ENCODE measurements around the gene CCDC34. TPM values are rescaled to one million over a fixed set of nuclear protein-coding genes. Genes with fewer than 3 reads are reported as not detected.

The CCDC34 gene
- total RNA-seq, 1 donor from 2014 or later, result 3.5 TPM

GRCh38 chr11:27409049-27409448 lies 46.0 kb upstream of the CCDC34 start:
- H3K27me3 Mint-ChIP-seq (ENCODE audit: unreplicated experiment), result no peaks in the 10 kb centered on the region
- TF ChIP-seq CTCF (IDR thresholded peaks at IDR 0.05; ENCODE audit: partially characterized antibody, unreplicated experiment), result no peak
- DNase-seq, result no peak
- H3K4me1 Mint-ChIP-seq (ENCODE audit: low read depth, unreplicated experiment), result peaks cover 20% of the 10 kb centered on the region
- no peak overlapping the region for H3K4me3 Mint-ChIP-seq (ENCODE audit: unreplicated experiment)
- no peaks in the 10 kb centered on the region for H3K9me3 Mint-ChIP-seq (ENCODE audit: unreplicated experiment)
- H3K36me3 Mint-ChIP-seq (ENCODE audit: unreplicated experiment), result no peaks in the 10 kb centered on the region
- no peak overlapping the region for H3K27ac Mint-ChIP-seq (ENCODE audit: unreplicated experiment)

- H3K9me3 Mint-ChIP-seq (ENCODE audit: unreplicated experiment), result no peaks in the 10 kb centered on the region
- no peaks in the 10 kb centered on the region for H3K36me3 Mint-ChIP-seq (ENCODE audit: unreplicated experiment)
- no peak overlapping the region for H3K4me3 Mint-ChIP-seq (ENCODE audit: unreplicated experiment)
- H3K4me1 Mint-ChIP-seq (ENCODE audit: low read depth, unreplicated experiment), result peaks cover 13% of the 10 kb centered on the region
- H3K27ac Mint-ChIP-seq (ENCODE audit: unreplicated experiment), result no peak overlapping the region
- no peak for DNase-seq
- no peaks in the 10 kb centered on the region for H3K27me3 Mint-ChIP-seq (ENCODE audit: unreplicated experiment)
- TF ChIP-seq CTCF (IDR thresholded peaks at IDR 0.05; ENCODE audit: partially characterized antibody, unreplicated experiment), result no peak
Observed at GRCh38 chr11:27408246-27408800, 45.3 kb upstream of the CCDC34 start.

- H3K36me3 Mint-ChIP-seq (ENCODE audit: unreplicated experiment), result no peaks in the 10 kb centered on the region
- H3K4me3 Mint-ChIP-seq (ENCODE audit: unreplicated experiment), result no peak overlapping the region
- DNase-seq, result no peak
- H3K27ac Mint-ChIP-seq (ENCODE audit: unreplicated experiment), result no peak overlapping the region
- H3K4me1 Mint-ChIP-seq (ENCODE audit: low read depth, unreplicated experiment), result peaks cover 11% of the 10 kb centered on the region
- no peaks in the 10 kb centered on the region for H3K9me3 Mint-ChIP-seq (ENCODE audit: unreplicated experiment)
- TF ChIP-seq CTCF (IDR thresholded peaks at IDR 0.05; ENCODE audit: partially characterized antibody, unreplicated experiment), result no peak
- H3K27me3 Mint-ChIP-seq (ENCODE audit: unreplicated experiment), result no peaks in the 10 kb centered on the region
Observed at GRCh38 chr11:27406498-27407354, 43.7 kb upstream of the CCDC34 start.

- no peak for DNase-seq
- no peaks in the 10 kb centered on the region for H3K27me3 Mint-ChIP-seq (ENCODE audit: unreplicated experiment)
- H3K9me3 Mint-ChIP-seq (ENCODE audit: unreplicated experiment), result peaks cover 1% of the 10 kb centered on the region
- no peak for TF ChIP-seq CTCF (IDR thresholded peaks at IDR 0.05; ENCODE audit: partially characterized antibody, unreplicated experiment)
- peaks cover 16% of the 10 kb centered on the region for H3K4me1 Mint-ChIP-seq (ENCODE audit: low read depth, unreplicated experiment)
- H3K36me3 Mint-ChIP-seq (ENCODE audit: unreplicated experiment), result no peaks in the 10 kb centered on the region
- H3K4me3 Mint-ChIP-seq (ENCODE audit: unreplicated experiment), result no peak overlapping the region
- no peak overlapping the region for H3K27ac Mint-ChIP-seq (ENCODE audit: unreplicated experiment)
Observed at GRCh38 chr11:27405134-27405533, 42.1 kb upstream of the CCDC34 start.

- no peaks in the 10 kb centered on the region for H3K27me3 Mint-ChIP-seq (ENCODE audit: unreplicated experiment)
- H3K9me3 Mint-ChIP-seq (ENCODE audit: unreplicated experiment), result peaks cover 2% of the 10 kb centered on the region
- H3K27ac Mint-ChIP-seq (ENCODE audit: unreplicated experiment), result peak overlapping the region; percentile 23
- no peak for TF ChIP-seq CTCF (IDR thresholded peaks at IDR 0.05; ENCODE audit: partially characterized antibody, unreplicated experiment)
- H3K4me3 Mint-ChIP-seq (ENCODE audit: unreplicated experiment), result no peak overlapping the region
- no peaks in the 10 kb centered on the region for H3K36me3 Mint-ChIP-seq (ENCODE audit: unreplicated experiment)
- no peak for DNase-seq
- H3K4me1 Mint-ChIP-seq (ENCODE audit: low read depth, unreplicated experiment), result peaks cover 18% of the 10 kb centered on the region
Observed at GRCh38 chr11:27404427-27404826, 41.4 kb upstream of the CCDC34 start.
